Measurements from ENCODE around the gene KITLG.
"Not testable (repeated sequence)": the region's sequence is repeated elsewhere in the genome, so short reads cannot be mapped to it uniquely, and the experiment has no call there.

Gene KITLG

DNA sequence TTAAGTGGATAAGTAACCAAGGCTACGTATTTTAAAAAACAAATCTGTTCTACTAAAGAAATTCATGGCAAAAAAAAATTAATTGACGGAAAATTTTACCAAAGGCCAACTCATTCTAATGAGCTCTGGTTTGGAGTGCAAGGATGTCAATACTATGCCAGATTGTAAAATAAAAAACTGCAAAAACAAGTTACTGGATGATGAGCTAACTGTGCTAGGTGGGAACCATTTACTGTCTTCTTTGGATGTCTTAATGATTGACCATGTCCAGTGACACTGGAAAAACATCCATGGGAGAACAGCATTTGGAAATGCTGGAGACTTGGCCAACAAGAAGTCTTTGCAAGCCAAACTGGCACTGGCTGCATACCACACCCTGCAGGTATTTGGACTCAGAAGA is 41.6 kb downstream of the KITLG start:
- no peak for DNase-seq

DNA sequence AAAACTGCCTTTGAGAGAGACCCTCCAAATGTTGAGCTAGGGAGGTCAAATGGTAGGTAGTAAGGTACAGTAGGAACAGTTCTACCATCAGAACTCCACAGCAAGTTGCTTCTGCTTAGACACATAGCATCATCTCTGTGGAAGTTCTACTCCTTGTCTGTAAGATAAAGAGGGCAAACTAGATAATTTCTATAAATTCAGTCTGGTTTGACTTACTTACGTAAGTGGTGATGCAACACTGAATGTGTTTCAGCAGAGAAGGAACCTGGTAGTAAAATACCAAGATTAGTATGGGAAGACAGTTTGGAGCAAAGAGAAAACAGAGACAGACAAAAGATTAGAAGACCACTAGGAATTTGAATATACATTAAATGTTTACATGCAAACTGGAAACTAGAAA is 42.0 kb downstream of the KITLG start:
- DNase-seq: no peak

DNA sequence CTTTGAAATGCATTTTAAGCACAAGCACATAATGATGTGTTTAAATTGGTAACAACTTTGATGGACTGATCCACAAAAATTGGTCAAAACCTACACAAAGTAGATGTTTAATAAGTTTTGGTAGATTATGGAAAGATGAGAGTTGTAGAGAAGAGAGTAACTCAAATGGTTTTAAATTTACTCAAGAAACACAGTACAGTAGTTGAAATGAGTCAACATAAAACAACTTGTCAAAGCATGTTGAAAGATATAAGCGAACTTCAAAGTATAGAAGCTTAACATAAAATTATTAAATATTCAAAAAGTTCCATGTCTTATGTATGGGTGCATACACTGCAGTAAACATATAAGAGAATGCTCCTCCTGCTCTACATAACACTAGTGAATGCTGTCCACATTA is 49.4 kb downstream of the KITLG start:
- DNase-seq: no peak

DNA sequence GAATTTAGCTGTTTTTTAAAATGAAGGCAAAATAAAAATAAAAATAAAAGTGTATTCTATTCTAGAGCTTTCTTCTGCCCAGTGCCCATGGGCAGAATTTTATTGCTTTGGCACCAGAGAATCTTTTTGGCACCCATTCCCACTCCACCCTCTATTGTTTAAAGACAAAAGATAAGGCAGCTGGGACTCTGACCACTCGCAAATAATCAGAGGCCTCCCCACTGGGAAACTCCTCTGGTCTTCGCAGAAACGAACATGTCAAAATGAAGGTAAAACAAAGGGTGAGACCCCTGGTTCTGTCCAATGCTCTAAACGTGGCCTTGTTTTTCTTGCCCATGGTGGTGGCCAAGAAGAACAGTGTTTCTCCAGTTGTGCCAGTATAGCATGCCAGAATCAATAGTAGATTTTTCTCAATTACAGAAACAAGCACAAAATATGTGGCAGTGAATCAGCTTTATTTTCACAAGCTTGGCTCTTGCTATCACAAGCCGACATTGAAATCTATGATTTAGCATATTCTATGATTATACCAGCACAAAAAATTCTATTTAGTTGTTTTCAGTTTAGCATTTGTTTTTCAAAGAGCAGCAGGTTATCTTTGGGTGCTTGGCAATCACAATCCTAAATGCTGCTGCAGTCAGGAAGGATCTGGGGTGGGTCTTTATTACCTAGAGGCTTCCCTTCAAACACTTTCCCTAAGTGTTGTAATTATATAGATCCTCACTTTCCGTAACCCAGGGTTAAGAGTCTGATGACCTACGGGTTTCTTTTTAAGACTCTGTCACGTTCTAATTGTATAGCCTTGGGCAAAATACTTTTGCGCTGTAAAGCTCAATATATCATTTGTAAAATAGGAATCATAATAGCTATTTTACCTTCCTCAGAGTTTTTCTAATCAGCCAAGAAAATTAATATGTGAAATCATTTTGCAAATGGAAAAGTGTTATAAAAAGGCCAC is 50.5 kb downstream of the KITLG start:
- no peak for DNase-seq

DNA sequence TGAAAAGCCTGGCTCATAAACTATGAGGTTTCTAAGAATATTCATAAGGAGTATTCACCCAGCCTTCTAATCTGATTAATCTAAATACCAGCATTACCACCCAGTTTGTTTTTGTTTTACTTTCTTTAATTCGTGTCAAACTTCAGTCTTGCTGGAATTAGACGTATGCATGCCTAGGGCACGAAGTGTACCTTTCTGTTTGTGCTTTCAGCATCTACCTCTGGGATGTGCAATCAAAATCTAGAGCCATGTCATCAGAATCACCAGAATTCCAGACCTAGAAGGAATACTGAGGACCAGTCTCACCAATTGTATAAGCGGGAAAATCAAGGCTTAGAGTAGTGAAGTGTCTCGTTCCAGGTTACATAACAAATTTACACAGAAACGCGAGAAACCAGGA is 57.3 kb downstream of the KITLG start:
- DNase-seq: no peak

DNA sequence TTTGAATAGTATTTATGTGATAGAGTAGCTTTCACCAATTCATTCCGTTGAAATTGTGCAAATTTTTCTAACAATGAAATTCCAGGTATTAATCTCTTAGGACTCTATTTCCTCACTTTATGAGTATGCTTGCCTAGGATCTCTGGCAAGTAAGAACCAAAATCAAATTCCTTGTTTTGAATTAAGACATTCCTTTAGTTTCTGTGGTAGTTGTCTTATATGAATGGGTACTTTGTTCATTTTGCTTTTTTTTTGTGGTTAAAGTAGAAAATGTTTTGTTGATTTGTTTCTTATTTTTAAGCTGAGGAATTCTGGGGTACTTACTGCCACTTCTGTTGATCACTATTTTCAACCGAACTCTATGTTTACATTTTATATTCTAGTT is 59.8 kb downstream of the KITLG start:
- DNase-seq: no peak

DNA sequence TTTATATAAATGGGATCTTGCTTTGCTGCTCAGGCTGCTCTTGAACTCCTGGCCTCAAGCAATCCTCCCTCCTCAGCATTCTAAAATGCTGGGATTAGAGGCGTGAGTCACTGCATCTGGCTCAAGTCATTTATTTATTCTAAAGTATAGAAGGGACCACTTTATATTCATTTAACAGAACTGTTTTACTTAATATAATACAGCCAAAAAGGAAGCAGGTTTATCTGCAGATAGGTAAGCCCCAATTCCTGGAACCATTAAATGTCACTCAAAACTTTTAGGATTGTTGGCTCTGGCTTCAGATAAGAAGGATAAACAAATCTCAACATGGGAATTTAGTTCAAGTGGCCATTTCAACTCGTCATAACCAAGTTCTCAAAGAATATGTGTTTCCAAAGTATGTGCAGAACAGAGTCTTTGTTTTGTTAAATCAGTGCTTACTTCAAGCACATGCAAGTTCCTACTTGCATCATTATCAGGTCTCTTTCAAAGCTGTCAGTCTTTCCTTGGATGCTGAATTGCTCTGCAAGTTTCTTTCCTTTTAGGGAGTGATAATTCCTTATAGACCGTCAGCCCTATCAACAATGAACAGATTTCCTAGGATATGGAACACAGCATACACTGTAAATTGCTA is 60.4 kb downstream of the KITLG start:
- no peak for DNase-seq

DNA sequence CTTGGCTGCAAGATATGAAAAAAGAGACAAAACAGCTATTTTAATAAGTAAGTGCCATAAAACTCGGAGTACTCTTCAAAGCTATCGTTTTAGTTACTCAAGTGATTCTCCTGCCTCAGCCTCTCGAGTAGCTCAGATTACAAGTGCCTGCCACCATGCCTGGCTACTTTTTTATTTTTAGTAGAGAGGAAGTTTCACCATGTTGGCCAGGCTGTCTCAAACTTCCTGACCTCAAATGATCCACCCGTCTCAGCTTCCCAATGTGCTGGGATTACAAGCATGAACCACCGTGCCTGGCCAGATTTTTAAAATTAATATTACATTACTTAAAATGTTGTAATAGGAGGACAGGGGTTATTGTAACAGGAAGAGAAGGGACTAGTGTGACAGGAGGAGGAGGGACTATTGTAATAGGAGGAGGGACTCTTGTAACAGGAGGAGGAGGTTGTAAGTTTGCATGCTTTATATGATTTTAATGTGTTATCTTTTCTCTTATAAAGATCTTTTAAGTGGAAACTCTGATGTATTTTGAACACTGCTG is 61.3 kb downstream of the KITLG start:
- no peak for DNase-seq

DNA sequence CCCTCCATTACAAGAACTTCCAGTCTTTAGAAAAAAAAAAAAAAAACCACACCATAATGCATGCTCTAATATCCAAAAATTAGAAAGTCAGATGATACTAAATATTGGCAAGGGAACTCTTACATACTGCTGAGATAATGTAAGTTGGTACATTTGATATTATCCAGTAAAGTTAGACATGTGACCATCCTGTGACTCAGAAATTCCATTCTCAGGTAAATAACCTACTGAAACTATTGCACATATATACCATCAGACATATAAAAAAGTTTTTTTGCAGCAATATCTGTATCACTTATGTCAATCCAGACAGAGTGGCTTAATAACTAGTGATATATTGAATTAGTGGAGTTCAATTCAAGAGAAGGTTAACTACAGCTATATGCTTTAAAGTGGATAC is 63.5 kb downstream of the KITLG start:
- DNase-seq: no peak

DNA sequence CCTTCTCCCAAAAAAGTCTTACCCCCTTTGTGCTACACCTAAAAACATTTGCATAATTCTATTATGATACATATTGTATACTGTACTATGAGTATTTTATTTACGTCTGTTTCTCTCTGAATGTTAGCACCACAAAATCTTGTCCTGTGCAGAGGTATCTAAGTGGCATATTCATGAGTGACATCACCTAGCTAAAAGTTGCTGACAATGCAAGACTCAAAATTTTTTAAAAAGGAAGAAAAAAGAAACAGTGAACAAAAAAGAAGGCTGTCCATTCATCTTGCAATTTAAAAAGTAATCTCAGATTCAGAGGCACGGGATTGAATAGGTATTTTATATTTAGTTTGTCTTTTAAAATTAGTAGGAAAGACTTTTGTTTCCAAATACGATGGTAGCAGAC is 69.4 kb downstream of the KITLG start:
- no peak for DNase-seq

DNA sequence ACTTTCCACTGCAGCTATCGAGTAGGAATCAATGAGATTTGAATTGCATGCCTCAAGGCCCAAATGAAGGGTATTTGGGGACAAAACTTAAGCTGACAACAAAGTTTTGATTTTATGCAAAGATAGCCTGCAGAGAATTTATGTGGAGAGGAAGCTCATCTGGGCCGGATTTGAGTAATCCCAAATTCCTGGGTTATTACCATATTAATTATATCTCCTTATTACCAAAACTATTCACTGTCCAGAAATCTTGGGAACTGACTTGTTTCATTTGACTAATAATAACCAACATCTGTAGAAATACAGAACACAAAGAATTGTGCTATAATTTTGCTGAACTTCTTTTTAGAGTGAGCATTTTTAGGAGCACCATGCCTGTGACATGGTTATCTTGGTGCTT is 70.4 kb downstream of the KITLG start:
- no peak for DNase-seq

DNA sequence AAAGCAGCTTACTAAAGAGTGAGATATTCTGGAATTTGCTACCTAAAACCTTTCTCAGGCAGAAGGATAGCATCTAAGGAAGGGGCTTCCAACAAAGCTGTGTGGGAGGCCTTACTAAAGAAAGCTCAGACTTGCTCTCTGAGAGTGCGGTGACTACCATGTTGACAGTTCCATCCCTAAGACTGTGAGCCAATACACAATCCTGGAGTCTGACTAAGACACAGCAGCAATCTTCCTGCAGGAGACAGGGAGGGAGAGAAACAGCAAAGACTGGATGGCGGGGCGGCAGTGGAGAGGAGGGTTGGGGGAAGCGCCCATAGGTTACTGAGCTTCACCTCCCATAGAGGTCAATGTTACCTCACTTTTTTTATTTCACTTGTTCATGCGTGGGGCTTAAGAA is 70.9 kb downstream of the KITLG start:
- DNase-seq: no peak

DNA sequence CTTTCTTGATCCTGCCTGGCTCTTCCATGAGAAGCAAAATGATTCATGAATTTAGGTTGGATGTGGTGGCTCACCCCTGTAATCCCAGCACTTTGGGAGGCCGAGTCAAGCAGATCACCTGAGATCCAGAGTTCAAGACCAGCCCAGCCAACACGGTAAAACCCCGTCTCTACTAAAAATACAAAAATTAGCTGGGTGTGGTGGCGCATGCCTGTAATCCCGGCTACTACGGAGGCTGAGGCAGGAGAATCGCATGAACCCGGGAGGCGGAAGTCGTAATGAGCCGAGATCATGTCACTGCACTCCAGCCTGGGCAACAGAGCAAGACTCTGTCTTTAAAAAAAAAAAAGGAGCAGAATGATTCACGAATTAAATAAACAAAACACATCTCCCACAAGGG is 72.4 kb downstream of the KITLG start:
- not testable (repeated sequence) for DNase-seq

DNA sequence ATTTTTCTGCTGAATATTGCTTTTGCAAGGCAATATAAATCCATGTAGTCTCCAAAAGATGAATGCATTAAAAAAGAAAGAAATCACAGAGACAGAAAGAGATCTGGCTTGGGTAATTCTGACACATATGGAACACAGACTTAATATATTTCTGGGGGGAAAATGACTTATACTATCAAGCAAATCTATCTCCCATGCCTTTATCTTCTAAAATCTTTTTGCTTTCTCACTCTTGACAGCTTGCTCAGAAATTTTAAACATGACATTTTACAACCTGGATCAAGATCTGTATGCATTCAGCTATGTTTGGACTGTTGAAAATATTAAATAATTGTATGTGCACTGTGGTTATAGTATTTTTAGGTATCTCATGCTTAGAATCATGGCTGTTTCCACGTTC is 73.0 kb downstream of the KITLG start:
- no peak for DNase-seq

DNA sequence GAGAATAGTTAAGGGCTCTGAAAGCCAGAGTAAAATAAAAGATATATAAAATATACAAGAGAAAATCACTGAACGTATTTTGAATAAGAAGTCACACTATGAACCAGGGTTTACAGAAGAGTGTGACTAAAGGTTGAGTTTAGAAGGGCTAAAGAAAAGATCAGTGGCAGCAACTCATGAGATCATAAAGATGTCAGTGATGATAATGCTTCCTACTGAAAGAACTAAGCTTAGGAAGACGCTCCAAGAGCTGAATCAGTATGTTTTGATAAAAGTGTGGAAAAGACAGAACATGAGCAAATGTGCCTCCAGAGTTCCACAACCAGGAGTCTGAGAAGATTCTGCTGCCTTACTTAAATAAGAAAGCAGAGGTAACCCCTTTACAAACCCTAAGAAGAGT is 74.6 kb downstream of the KITLG start:
- DNase-seq: no peak

DNA sequence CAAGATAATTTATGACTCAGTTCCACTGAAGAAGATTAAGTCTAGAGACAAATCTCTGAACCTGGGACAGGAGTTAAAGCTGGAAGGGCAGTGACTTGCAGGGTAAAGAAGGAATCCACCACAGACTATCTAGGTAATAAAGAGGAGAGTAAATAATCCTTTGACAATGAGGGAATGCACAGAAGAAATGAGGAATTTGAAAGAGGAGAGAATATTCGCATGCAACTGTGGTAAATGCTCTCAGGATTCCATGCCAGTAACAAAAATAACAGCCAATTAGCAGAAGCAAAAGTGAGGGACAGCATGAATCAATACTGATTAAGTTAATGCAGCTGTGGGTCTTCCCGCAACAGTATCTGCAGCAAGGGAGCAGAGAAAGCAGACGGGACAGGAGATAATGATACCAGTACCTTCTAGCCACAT is 77.0 kb downstream of the KITLG start:
- DNase-seq: no peak

DNA sequence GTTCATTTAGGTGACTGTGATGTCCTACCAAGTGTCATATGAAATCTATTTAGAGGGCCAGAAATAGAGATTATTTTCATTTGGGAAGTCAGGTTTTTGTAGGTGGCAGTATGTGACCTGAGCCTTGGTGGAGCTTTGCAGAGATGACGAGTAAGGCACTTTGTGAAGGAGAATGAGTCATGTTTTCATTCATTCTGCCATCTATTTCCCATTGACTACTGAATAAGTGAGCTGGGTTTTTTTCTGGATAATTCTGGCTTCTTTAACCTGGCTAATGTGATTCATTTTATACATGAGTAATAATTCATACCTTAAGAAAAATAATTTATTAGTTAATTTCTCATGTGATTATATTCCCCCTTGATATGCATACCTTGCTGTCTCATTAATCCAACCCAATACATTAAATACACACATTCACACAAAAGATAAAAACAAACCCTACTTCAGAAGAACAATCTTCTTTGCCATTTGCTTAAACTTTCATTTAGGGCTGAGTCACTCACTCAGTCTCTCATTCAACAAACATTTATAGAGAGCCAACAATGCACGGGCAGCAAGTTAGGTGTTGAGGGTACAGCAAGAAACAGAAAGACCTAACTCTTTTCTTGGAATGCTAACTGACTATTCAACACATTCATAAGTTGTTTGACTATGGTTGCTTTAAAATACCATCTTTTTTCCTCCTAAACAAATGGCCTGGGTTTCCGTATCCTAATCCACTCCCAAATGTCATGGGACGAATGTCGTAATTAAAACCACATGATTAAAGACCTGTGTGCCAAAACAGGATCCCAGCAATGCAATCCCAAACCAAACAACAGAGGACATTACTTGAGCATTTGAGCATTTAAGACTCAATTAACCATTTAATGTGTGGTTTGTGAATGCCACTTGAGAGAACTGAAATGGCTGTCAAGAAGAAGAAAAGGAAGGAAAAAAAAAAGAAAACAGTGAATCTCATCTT is 78.0 kb downstream of the KITLG start:
- DNase-seq: no peak

DNA sequence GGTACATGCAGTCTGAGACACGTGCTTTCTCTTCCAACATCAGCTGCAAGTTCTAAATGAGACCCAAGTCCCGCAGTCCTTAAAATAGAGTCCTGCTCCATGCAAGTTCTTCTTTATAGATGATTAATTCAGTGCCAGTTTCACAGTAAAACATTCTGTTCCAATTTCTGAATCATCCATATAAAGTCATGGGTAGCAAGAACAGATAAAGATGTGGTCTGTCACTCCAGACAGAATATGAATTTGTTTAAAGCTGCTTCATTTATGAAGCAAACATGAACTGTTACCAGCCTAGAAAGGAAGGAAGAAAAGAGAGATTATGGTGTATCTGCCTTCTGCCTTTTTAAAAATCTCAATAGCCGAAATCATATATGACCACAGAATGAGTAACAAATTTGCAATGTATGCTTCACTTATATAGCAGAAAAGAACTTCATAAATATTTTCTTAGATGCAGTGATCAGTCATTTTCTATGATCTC is 83.3 kb downstream of the KITLG start:
- DNase-seq: no peak

DNA sequence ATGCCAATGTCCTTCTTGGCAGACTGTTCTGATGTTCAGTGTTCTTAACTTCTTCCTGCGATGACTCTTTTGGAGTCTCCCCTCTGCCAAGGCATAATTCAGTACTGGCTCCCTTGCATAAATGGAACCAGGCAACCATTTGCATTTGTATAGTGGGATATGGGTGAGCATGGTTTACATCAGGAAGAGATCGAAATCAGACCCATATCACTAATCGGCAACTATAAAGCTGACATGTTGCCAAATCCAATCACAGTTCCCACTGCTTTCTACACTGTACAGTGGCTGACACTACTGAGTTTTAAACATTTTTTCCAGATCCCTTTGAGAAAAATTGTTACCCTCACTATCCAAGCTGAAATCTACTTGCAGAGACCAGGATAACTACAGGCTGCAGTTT is 83.8 kb downstream of the KITLG start:
- DNase-seq: no peak

DNA sequence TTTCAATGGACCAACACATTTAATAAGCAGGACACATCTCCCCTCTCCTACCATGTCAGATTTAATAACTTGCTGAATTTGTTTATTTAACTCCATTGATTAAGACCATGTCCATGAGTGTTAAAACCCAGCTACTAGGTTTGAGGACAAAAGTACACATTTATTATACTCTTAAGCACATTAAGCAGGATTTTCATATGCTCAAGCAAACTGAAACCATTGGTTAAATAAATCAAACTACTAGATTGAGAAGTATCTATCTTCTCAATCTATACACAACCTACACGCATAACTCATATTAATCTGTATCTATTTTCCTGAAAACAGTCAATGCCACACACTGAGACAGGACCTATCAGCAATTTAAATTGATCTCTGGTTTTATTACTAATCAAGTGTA is 85.2 kb downstream of the KITLG start:
- DNase-seq: no peak

DNA sequence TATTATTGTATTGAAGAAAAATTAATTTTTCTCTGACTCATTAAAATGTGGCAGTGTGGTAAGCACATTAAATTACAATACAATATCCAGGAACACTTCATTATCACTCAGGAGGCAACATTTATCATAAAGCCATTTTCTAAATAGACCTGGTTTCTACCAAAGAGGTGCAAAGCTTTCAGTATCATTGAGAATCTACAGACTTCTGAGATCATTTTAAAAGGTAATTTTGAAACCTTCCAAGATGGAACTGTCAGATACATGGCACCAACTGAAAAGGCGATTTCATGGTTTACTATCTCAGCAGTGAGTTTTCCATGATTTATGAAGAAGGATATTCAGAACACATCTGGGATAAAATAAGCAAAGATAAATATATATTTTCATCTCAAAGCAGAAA is 85.8 kb downstream of the KITLG start:
- no peak for DNase-seq

DNA sequence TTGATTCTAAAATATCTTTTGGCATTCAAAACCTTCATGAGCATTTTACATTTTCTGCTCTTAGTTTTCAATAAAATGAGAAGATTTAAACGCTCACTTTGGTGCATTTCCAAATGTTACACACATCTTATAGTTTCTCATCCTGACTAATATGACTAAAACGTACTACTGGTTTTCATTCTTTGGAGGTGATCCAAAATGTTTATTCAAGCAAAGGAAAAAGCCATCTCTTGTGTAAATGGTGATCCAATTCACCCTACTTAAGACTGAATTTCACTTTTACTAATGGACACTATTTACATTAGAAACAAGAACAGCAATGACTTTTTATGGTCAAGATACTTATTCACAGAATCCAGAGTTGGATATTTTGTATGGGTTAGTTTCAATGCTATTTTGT is 86.6 kb downstream of the KITLG start:
- no peak for DNase-seq

DNA sequence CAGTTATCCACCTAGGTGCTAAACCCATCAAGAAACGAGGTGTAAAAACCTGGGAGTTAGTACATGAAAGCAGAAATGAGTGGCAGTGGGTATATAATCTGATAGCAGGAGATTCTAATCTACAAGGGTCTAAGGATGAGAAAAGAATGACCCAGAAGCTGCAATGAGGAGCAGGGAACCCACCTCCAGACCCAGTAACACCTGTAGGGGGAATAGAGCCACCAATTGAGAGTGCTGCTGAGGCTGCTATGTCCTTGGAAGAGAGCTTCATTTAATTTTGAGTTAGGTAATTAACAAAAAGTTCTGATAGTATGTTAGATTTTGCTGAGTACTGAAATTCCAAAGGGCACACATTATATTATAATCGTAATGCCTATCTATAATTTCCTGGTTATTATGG is 89.8 kb downstream of the KITLG start:
- DNase-seq: no peak
